Erythroblast (primary cell): ENCODE results near the gene PTAFR.

Experiments
- GATA1 ChIP-seq: IDR thresholded peaks from 2 replicates; pipeline ENCODE4 v1.6.1; 2011; ENCODE audit warnings: low read depth, mild to moderate bottlenecking, control low read depth, low read length, moderate library complexity
- POLR2A ChIP-seq: IDR thresholded peaks from 2 replicates; pipeline ENCODE4 v1.6.1; 2011; ENCODE audit warnings: mild to moderate bottlenecking, low read length

DNA sequence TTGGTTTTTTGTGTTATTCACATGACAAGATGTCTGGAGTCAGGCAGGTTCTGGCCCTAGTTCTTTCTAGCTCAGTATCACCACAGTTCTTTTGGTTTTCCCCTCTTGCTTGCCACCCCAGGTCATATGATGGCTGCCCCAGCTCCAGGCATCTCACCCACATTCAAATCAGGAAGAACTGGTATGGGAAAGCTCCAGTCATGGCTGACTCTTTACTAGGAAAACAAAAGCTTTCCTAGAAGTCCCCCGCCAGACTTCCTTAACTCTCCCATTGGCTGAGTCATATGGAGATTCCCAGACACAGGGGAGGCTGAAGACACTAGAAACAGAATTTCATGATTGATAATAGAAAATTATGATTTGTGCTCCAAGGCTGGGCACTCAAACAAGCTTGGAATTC, 65.9 kb downstream of the PTAFR start:
- TF ChIP-seq POLR2A (no peak), GATA1 (no peak)
